Neural progenitor cell (in vitro differentiated cells): ENCODE data around the gene OTUD1.

ENCODE experiments used
- EZH2 ChIP-seq: fragments of 200-600 bp; sonication (generic); IDR thresholded peaks from 2 replicates; pipeline ENCODE4 v1.6.1; 2017; ENCODE audit warnings: antibody characterized with exemption, mild to moderate bottlenecking, moderate library complexity
- EZH2phosphoT487 ChIP-seq: fragments of 200-600 bp; sonication (generic); IDR thresholded peaks from 2 replicates; pipeline ENCODE4 v1.6.1; 2017; ENCODE audit warnings: antibody characterized with exemption
- TF ChIP-seq, protein P1 (sequence below): fragments of 200-600 bp; sonication (generic); IDR thresholded peaks from 2 replicates; pipeline ENCODE4 v1.5.1; 2017; ENCODE audit warnings: antibody characterized with exemption, mild to moderate bottlenecking

DNA sequence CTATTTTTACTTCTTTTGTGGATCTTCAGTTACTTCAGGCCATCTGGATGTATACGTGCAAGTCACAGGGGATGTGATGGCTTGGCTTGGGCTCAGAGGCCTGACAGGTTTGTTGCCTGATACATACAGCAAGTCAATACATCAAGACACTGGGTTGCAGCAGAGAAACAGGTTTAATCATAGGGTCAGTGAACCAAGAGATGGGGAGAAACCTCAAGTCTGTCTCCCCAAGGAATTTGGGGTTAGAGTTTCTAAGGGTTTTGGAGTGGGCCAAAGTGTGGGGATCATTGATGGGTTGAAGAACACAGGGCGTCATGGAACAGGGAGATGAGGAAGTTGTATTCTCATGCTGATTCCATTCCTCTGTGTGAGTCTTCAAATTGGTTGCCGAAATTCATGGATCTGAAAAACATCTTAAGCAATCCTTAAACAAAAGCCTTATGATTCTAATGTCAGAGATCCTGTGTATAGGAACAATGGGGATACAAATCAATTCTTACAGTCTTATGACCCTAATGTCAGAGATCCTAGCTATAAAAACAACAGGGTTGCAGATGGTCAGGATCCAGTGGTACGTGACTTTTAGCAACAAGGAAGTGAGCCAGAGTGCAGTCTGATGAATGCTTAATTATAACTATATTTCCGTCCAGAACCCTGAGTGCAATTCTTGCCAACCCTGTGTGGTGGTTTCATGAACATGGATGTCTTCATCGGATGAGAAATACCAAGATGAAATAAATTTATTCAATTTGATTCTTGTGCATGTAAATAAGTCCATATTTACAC is 18.9 kb downstream of the OTUD1 start:
- no peak for TF ChIP-seq EZH2
- TF ChIP-seq, protein P1, sequence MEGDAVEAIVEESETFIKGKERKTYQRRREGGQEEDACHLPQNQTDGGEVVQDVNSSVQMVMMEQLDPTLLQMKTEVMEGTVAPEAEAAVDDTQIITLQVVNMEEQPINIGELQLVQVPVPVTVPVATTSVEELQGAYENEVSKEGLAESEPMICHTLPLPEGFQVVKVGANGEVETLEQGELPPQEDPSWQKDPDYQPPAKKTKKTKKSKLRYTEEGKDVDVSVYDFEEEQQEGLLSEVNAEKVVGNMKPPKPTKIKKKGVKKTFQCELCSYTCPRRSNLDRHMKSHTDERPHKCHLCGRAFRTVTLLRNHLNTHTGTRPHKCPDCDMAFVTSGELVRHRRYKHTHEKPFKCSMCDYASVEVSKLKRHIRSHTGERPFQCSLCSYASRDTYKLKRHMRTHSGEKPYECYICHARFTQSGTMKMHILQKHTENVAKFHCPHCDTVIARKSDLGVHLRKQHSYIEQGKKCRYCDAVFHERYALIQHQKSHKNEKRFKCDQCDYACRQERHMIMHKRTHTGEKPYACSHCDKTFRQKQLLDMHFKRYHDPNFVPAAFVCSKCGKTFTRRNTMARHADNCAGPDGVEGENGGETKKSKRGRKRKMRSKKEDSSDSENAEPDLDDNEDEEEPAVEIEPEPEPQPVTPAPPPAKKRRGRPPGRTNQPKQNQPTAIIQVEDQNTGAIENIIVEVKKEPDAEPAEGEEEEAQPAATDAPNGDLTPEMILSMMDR: no peak
- TF ChIP-seq EZH2phosphoT487: no peak
